ENCODE measurements around the gene CHST7. TPM values are rescaled to one million over a fixed set of nuclear protein-coding genes. Genes with fewer than 3 reads are reported as not detected.

Gene CHST7
- total RNA-seq, 1 experiment from 2014 or later = 6.1 TPM

GRCh38 chrX:46610070-46610658, 36.6 kb downstream of the CHST7 start:
- intact Hi-C loops (cut with micrococcal nuclease; ENCODE audit: unreplicated experiment) (no loop called here), in situ Hi-C loops (cut with HindIII; ENCODE audit: low pct_unique_long_range_greater_than_20kb, low sequenced_read_pairs) (no loop called here)
- ChIA-PET POLR2A (no interaction called here), CTCF (no interaction called here)
- Histone ChIP-seq H3K27ac (ENCODE audit: low read length) (no peak overlapping the region), H3K4me1 (ENCODE audit: control insufficient read depth, insufficient read depth, low read length) (no peaks in the 10 kb centered on the region), H3K27me3 (ENCODE audit: control insufficient read depth, insufficient read depth, low read length) (no peaks in the 10 kb centered on the region), H3K4me3 (ENCODE audit: low read depth in 2 of 2, low read length in 2 of 2) (no peak overlapping the region), H3K9me3 (ENCODE audit: control insufficient read depth, insufficient read depth, low read depth, low read length) (no peaks in the 10 kb centered on the region), H3K36me3 (ENCODE audit: control insufficient read depth, insufficient read depth, low read length) (no peaks in the 10 kb centered on the region)
- TF ChIP-seq SIN3A (IDR thresholded peaks at IDR 0.05; ENCODE audit: borderline replicate concordance, insufficient read depth, low read depth, low read length) (no peak), POLR2AphosphoS5 (IDR thresholded peaks at IDR 0.05; ENCODE audit: low read depth, low read length) (no peak), REST (IDR thresholded peaks at IDR 0.05; ENCODE audit: insufficient read depth in 1 of 2, low read depth in 2 of 2, low read length in 1 of 2) (no peak), CTCF (IDR thresholded peaks at IDR 0.05) (no peak), TCF7L2 (IDR thresholded peaks at IDR 0.05; ENCODE audit: low read depth, low read length) (no peak)
- DNase-seq (ENCODE audit: low read depth, low spot score) = no peak
- no TSS peak for BruUV-seq (replicated peaks)
- no peak for ATAC-seq

- no peak overlapping the region for H3K27ac ChIP-seq (ENCODE audit: low read length)
- ChIA-PET CTCF (no interaction called here), POLR2A (no interaction called here)
- TF ChIP-seq POLR2AphosphoS5 (IDR thresholded peaks at IDR 0.05; ENCODE audit: low read depth, low read length) (no peak), SIN3A (IDR thresholded peaks at IDR 0.05; ENCODE audit: borderline replicate concordance, insufficient read depth, low read depth, low read length) (no peak), REST (IDR thresholded peaks at IDR 0.05; ENCODE audit: insufficient read depth in 1 of 2, low read depth in 2 of 2, low read length in 1 of 2) (no peak), TCF7L2 (IDR thresholded peaks at IDR 0.05; ENCODE audit: low read depth, low read length) (no peak), CTCF (IDR thresholded peaks at IDR 0.05) (no peak)
- H3K4me3 ChIP-seq (ENCODE audit: low read depth in 2 of 2, low read length in 2 of 2) = no peak overlapping the region
- H3K36me3 ChIP-seq (ENCODE audit: control insufficient read depth, insufficient read depth, low read length) = no peaks in the 10 kb centered on the region
- in situ Hi-C loops (cut with HindIII; ENCODE audit: low pct_unique_long_range_greater_than_20kb, low sequenced_read_pairs) = no loop called here
- ATAC-seq = no peak
- DNase-seq (ENCODE audit: low read depth, low spot score) = no peak
- intact Hi-C loops (cut with micrococcal nuclease; ENCODE audit: unreplicated experiment) = no loop called here
- no peaks in the 10 kb centered on the region for H3K27me3 ChIP-seq (ENCODE audit: control insufficient read depth, insufficient read depth, low read length)
- BruUV-seq (replicated peaks) = no TSS peak
- H3K4me1 ChIP-seq (ENCODE audit: control insufficient read depth, insufficient read depth, low read length) = no peaks in the 10 kb centered on the region
- no peaks in the 10 kb centered on the region for H3K9me3 ChIP-seq (ENCODE audit: control insufficient read depth, insufficient read depth, low read depth, low read length)
These were observed 38.2 kb downstream of the CHST7 start for GRCh38 chrX:46611658-46612362.
